Activated T-cell treated with anti-CD3 and anti-CD28 coated beads, Interleukin-2, amount 50 U/mL, for 24 hours (primary cell): Measurements from ENCODE around the gene SCYGR7.

ENCODE experiments used
- DNase-seq: peaks from one replicate; pipeline ENCODE4 v3.0.0-alpha.2; 2020
- H3K27ac Mint-ChIP-seq: 2 replicates; pipeline ENCODE4 v1.8.0; 2020; ENCODE audit warnings: mild to moderate bottlenecking, mixed read lengths
- H3K27me3 Mint-ChIP-seq: 2 replicates; pipeline ENCODE4 v1.8.0; 2020; ENCODE audit warnings: mixed read lengths
- H3K36me3 Mint-ChIP-seq: 2 replicates; pipeline ENCODE4 v1.8.0; 2020; ENCODE audit warnings: low read depth, mixed read lengths
- H3K4me1 Mint-ChIP-seq: 2 replicates; pipeline ENCODE4 v1.8.0; 2020; ENCODE audit warnings: low read depth, mixed read lengths
- H3K4me3 Mint-ChIP-seq: 2 replicates; pipeline ENCODE4 v1.8.0; 2020; ENCODE audit warnings: mild to moderate bottlenecking, moderate library complexity, mixed read lengths
- H3K9me3 Mint-ChIP-seq: 2 replicates; pipeline ENCODE4 v1.8.0; 2020; ENCODE audit warnings: mixed read lengths

Gene SCYGR7, protein sequence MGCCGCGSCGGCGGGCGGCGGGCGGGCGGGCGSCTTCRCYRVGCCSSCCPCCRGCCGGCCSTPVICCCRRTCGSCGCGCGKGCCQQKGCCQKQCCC

DNA sequence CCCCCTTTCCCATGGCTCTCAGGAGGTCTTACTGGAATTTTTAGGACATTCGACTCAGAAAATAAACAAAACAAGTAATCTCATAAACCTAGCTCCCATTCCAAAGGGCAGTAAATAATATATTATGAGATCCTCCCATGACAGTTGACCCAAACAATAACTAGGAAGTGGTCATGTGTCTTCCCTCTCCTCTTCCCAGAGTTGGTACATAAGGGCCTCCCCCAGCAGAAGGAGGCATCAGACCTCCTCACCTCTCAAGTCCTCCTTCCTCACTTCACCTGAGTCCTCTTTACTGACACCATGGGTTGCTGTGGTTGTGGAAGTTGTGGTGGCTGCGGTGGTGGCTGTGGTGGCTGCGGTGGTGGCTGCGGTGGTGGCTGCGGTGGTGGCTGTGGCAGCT lies at the start of gene SCYGR7:
SCYGR7 (plus strand) TSS at position 301 of the 400 bp plus-strand sequence; CDS start at position 301, 0 bp downstream.
- Mint-ChIP-seq H3K4me3 (no peak within 1 kb of the TSS), H3K36me3 (no peaks in the 10 kb centered on the region), H3K4me1 (no peaks in the 10 kb centered on the region), H3K27me3 (peaks cover 28% of the 10 kb centered on the region), H3K27ac (no peak within 1 kb of the TSS), H3K9me3 (no peaks in the 10 kb centered on the region)
- DNase-seq = no peak

DNA sequence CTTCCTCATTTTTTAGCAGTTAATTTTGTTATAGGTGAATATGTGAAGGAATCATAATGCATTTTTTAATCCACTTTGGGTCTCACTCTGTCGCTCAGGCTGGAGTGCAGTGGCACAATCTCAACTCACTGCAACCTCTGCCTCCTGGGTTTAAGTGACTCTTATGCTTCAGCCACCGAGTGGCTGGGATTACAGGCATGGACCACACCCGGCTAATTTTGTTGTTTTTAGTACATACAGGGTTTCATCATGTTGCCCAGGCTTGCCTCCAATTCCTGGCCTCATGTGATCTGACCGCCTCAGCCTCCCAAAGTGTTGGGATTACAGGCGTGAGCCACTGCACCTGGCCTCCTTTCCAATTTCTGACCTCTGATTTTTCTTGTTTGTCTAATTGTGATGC lies 43.9 kb upstream of the SCYGR7 start:
- DNase-seq = no peak
- H3K9me3 Mint-ChIP-seq = no peaks in the 10 kb centered on the region
- no peak overlapping the region for H3K27ac Mint-ChIP-seq
- H3K36me3 Mint-ChIP-seq = no peaks in the 10 kb centered on the region
- no peak overlapping the region for H3K4me3 Mint-ChIP-seq
- no peaks in the 10 kb centered on the region for H3K4me1 Mint-ChIP-seq
- peaks cover 23% of the 10 kb centered on the region for H3K27me3 Mint-ChIP-seq

DNA sequence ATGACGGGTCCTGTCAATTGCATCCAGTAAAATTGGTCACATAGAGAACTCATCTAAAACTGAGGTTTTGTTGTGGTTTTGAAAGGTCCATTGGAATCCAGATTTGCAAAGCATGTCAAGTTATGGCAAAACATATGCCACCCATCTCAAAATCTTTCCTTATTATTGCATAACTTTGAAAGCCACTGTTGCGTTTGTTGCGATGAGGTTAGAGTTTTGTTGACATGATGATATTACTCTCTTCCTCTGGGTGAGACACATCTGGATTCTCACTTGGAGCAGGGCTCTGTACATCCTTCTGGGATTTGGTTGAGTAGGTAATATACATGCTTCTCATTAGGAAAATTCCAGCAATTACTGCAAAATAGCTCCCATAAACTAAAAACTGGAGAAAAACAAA lies 40.9 kb upstream of the SCYGR7 start:
- Mint-ChIP-seq H3K9me3 (no peaks in the 10 kb centered on the region), H3K4me1 (no peaks in the 10 kb centered on the region), H3K27me3 (peaks cover 31% of the 10 kb centered on the region), H3K27ac (no peak overlapping the region), H3K4me3 (no peak overlapping the region), H3K36me3 (no peaks in the 10 kb centered on the region)
- no peak for DNase-seq

DNA sequence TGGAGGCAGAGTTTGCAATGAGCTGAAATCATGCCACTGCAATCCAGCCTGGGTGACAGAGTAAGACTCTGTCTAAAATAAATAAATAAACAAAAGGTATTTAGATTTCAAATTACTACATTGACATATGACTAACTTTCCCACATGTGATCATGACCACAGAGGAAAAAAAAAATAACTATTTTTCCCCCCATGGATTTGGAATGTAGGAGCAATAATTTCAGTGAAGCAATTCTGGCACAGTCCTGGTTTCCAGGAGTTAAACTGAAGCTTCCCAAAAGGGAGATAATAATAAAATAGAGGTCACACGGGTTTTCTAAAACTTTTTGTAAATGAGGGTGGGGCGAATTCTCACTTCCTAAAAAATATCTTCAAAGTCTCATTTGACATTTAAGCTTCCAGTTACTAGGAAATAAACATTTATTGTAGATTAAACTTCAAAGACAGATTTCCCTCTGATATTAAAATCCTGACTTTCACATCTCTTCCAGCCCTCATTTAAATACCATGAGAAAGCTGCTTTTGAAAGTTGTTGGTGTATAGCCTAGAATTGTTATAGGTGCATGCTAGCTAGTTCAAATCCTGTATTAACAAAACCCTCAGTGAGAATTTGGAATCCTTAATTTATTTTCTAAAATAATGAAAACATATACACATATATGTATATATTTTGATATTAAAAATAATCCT lies 31.0 kb upstream of the SCYGR7 start:
- no peaks in the 10 kb centered on the region for H3K4me1 Mint-ChIP-seq
- H3K9me3 Mint-ChIP-seq = no peaks in the 10 kb centered on the region
- DNase-seq = no peak
- no peaks in the 10 kb centered on the region for H3K36me3 Mint-ChIP-seq
- H3K27ac Mint-ChIP-seq = no peak overlapping the region
- H3K4me3 Mint-ChIP-seq = no peak overlapping the region
- peaks cover 14% of the 10 kb centered on the region for H3K27me3 Mint-ChIP-seq

DNA sequence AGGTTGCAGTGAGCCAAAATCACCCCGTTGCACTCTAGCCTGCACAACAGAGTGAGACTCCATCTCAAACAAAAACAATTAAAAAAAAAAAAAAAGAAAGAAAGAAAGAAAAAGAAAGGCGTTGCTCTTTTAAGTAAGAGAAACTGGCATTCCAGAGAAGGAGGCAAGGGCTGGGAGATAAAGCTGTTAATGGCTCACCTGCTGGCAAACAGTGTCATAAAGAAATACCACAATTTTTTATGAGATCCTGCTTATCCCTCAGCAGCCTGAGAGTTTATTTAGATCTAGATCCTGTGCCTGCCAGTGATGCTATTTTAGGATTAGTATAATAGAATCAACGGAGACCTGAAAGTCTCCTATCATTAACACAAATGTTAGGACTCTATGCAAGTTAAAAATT lies 26.6 kb upstream of the SCYGR7 start:
- H3K4me3 Mint-ChIP-seq = no peak overlapping the region
- DNase-seq = no peak
- no peaks in the 10 kb centered on the region for H3K36me3 Mint-ChIP-seq
- no peaks in the 10 kb centered on the region for H3K9me3 Mint-ChIP-seq
- H3K27me3 Mint-ChIP-seq = peaks cover 22% of the 10 kb centered on the region
- no peaks in the 10 kb centered on the region for H3K4me1 Mint-ChIP-seq
- H3K27ac Mint-ChIP-seq = no peak overlapping the region

DNA sequence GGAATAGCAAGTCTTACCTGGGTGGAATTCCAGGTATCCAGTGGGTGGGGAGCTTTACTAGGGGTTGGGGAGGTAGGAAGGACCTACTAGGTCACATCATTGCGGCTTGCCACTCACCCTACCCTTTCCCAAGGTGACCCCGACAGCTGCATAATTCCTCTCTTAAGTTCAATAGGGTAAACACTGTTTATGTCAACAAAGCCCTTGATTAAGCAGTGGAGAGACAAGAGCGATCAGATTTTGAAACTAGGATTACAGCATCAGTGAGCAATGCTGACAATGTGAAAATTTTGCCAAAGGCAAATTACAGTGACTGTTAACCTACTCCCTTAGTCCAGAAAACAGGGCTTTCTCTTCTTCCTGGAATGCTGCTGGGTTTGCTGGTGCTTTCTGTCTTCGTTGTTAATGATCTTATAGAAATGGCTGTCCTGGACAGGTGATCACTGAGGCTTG lies 24.8 kb upstream of the SCYGR7 start:
- Mint-ChIP-seq H3K4me3 (no peak overlapping the region), H3K36me3 (no peaks in the 10 kb centered on the region), H3K4me1 (no peaks in the 10 kb centered on the region), H3K9me3 (no peaks in the 10 kb centered on the region), H3K27me3 (peaks cover 22% of the 10 kb centered on the region), H3K27ac (no peak overlapping the region)
- no peak for DNase-seq

DNA sequence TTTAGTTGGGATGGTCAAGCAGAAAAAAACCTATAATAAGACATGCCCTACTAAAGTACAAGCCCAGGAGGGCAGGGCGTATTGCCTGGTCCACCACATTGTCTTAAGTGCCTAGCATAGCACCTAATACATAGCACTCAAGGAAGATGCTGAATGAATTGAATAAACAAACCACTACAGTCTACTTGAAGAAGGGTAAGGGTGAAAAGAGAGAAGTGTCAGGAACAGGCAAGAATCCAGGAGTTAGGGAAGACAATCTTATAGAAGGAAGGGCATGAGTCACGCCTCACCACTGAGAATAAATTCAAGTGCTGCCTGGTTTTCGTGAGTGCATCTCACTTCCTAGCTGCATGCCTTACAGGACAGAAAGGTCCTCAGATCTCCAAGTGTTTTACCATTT lies 24.2 kb upstream of the SCYGR7 start:
- H3K9me3 Mint-ChIP-seq = no peaks in the 10 kb centered on the region
- no peak overlapping the region for H3K27ac Mint-ChIP-seq
- no peaks in the 10 kb centered on the region for H3K36me3 Mint-ChIP-seq
- no peak overlapping the region for H3K4me3 Mint-ChIP-seq
- H3K27me3 Mint-ChIP-seq = peaks cover 21% of the 10 kb centered on the region
- no peaks in the 10 kb centered on the region for H3K4me1 Mint-ChIP-seq
- DNase-seq = no peak

DNA sequence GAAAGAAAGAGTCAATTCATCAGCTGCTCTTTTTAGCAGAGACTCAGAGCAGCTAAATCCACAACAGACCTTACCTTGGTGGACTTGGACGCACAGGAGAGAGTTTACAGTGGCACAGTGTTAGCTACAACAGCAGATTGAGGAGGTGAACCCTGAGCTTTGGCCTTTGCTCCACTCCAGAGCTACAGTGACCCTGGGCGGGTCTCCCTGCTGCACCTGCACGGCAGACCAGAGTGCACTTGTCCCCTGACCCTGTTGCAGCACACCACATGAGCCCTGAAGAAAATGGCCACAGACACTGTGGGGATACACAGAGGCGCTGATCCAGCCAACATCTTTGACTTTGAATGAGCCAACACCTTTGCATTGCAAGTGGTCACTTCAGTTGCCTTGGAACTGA lies 21.3 kb upstream of the SCYGR7 start:
- Mint-ChIP-seq H3K36me3 (no peaks in the 10 kb centered on the region), H3K27me3 (peaks cover 22% of the 10 kb centered on the region), H3K4me3 (no peak overlapping the region), H3K27ac (no peak overlapping the region), H3K4me1 (no peaks in the 10 kb centered on the region), H3K9me3 (no peaks in the 10 kb centered on the region)
- no peak for DNase-seq

DNA sequence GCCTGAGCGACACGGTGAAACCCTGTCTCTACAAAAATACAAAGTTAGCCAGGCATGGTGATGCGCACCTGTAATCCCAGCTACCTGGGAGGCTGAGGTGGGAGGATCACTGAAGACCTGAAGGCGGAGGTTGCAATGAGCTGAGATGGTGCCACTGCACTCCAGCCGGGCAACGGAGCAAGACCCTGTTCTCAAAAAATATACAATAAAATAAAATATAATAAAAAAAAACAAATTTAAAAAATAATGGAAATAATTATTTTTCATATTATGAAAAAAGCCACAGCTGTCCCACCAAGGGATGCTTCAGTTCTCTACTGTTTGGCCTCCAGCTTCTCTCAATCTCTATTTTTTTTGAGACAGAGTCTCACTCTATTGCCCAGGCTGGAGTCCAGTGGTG lies 20.7 kb upstream of the SCYGR7 start:
- peaks cover 23% of the 10 kb centered on the region for H3K27me3 Mint-ChIP-seq
- no peak overlapping the region for H3K4me3 Mint-ChIP-seq
- H3K27ac Mint-ChIP-seq = no peak overlapping the region
- H3K9me3 Mint-ChIP-seq = no peaks in the 10 kb centered on the region
- H3K36me3 Mint-ChIP-seq = no peaks in the 10 kb centered on the region
- no peak for DNase-seq
- no peaks in the 10 kb centered on the region for H3K4me1 Mint-ChIP-seq

DNA sequence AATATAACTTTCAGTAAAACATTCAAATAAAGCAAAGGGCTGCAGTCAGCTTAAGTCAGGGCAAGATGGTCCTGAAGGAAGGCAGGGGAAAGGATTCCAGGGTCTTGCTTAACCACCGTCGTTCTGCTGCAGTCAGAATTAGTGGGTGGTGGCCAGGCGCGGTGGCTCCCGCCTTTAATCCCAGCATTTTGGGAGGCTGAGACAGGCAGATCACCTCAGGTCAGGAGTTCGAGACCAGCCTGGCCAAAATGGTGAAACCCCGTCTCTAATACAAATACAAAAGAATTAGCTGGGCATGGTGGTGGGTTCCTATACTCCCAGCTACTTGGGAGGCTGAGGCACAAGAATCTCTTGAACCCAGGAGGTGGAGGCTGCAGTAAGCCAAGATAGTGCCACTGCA lies 17.1 kb upstream of the SCYGR7 start:
- no peak for DNase-seq
- Mint-ChIP-seq H3K9me3 (no peaks in the 10 kb centered on the region), H3K27me3 (peaks cover 17% of the 10 kb centered on the region), H3K27ac (no peak overlapping the region), H3K4me1 (no peaks in the 10 kb centered on the region), H3K36me3 (no peaks in the 10 kb centered on the region), H3K4me3 (no peak overlapping the region)

DNA sequence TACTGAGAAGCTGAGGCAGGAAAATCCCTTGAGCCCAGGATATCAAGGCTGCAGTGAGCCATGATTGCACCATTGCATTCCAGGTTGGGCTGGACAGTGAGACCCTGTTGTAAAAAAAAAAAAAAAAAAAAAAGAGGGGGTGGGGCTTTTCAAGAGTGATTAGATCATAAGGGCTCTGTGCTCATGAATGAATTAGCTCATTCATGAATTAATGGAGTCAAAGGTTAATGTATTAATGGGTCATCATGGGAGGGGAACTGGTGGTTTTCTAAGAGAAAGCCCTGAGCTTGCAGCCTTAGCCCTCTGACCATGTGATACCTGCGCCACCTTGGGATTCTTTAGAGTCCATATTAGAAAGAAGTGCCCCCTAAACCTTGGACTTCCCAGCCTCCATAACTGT lies 14.8 kb upstream of the SCYGR7 start:
- H3K4me3 Mint-ChIP-seq = no peak overlapping the region

DNA sequence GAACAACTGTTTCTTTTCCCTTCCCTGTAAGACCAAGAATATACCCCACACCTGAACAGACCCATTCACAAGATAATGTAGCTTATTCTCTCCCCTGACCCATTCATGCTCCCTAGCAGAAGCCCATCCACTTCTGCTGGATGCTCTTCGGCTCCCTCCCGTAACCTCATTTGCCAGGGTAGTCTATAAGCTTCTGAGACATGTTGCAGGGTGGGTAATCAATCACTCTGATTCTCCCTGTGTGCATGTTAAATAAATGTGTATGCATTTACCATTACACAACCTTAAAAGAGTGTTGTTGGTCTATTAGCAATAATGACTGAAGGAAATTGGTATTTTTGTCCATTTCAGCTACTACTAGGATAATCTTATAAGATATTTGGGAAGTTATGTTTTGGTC lies 11.6 kb upstream of the SCYGR7 start:
- DNase-seq = no peak
- Mint-ChIP-seq H3K9me3 (no peaks in the 10 kb centered on the region), H3K27ac (no peak overlapping the region), H3K36me3 (no peaks in the 10 kb centered on the region), H3K27me3 (peaks cover 33% of the 10 kb centered on the region), H3K4me3 (no peak overlapping the region), H3K4me1 (peaks cover 2% of the 10 kb centered on the region)

More for the DNA sequence above, 14.8 kb upstream of the SCYGR7 start:
- Mint-ChIP-seq H3K36me3 (no peaks in the 10 kb centered on the region), H3K27me3 (peaks cover 30% of the 10 kb centered on the region), H3K9me3 (no peaks in the 10 kb centered on the region), H3K4me1 (peaks cover 2% of the 10 kb centered on the region), H3K27ac (no peak overlapping the region)
- no peak for DNase-seq

DNA sequence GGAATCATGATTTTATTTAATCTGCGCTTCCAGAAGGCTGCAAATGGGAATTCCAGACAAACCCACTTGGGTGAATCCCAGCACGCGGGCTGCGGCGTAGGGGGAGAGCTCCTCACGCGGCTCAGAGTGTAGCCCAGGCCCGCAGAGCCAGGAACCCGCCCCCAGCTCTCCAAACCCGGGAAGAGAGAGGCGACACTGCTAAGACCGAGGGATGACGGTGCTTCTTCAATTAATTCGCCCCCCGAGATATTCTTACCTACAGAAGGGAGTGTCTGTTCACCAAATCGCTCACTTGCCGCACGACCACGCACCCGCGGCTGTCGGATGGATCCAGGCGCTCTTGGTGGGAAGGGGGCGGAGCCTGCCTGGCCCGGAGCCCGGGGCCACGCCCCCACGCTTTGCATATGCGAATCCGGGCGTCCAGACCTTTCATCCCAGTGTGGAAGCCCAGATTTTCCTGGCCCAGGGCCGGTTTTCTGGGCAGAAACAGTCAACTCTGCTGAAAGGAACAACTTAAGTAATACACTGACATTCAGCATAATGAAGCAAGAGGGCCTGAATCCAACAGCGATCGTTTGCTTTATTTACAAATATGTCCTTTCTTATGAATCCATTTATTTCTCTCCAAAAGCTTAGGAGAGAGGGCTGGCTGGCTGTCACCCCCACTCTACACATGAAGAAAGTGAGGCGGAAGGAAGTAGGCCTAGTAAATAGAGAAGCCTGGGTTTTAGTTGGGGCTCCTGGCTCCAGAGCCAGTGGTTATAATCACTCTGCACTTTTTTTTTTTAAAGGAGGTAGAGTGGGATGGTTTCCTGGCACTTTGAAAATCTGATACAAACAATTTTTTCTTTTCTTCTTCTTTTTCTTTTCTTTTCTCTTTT lies 10.2 kb upstream of the SCYGR7 start, which contains the start of gene SLC19A3:
SLC19A3 (minus strand) TSS at position 342 of the 881 bp plus-strand sequence. CDS start 15,710 bp downstream, outside the sequence.
- Mint-ChIP-seq H3K27me3 (peaks cover 32% of the 10 kb centered on the region), H3K36me3 (no peaks in the 10 kb centered on the region), H3K27ac (no peak within 1 kb of the TSS), H3K9me3 (no peaks in the 10 kb centered on the region), H3K4me1 (peaks cover 2% of the 10 kb centered on the region), H3K4me3 (no peak within 1 kb of the TSS)
- peak; percentile 31 for DNase-seq

DNA sequence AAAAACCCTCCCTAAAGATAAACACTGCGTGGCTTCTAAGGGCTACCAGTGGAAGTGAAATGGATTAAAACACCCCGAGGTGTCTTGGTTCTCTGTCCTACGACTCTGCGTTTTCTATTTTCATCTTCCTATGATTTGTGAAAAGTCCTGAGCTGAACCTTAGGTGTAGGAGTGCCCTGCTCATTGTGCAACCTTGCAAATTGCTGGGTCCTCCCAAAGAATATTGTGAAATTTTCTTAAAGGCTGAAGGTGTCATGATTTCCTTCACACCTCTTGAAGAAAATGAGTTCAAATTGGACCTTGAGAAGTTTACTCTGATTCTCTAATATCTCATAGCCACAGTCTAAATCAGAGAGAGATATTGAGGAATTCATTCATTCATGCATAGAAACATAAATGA lies 8.5 kb upstream of the SCYGR7 start:
- Mint-ChIP-seq H3K4me1 (peaks cover 2% of the 10 kb centered on the region), H3K9me3 (no peaks in the 10 kb centered on the region), H3K36me3 (no peaks in the 10 kb centered on the region), H3K27ac (no peak overlapping the region), H3K4me3 (no peak overlapping the region), H3K27me3 (peaks cover 32% of the 10 kb centered on the region)
- DNase-seq = no peak

DNA sequence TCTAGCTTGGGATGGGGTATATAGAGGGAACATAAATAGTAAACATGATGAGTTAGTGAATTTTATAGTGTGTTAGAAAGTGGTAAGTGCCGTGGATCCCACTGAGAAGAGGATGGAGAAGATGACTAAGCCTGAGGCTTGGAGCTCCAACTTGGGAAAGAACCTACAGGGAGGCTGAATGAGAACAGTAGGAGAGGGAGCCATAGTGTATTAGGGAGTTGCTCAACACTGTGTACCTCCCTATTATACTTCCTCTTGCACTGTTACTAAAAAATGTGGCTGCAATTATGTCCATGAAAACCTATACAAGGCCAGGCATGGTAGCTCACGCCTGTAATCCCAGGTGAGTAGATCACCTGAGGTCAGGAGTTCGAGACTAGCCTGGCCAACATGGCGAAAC lies 7.5 kb upstream of the SCYGR7 start:
- Mint-ChIP-seq H3K9me3 (no peaks in the 10 kb centered on the region), H3K4me1 (peaks cover 2% of the 10 kb centered on the region), H3K4me3 (no peak overlapping the region), H3K27ac (no peak overlapping the region), H3K27me3 (peaks cover 32% of the 10 kb centered on the region), H3K36me3 (no peaks in the 10 kb centered on the region)
- DNase-seq = no peak
